GM12872 (cell line): Measurements from ENCODE around the gene EPS8L3.

ENCODE experiments used
- TF ChIP-seq, protein P1 (sequence below): IDR thresholded peaks from 3 replicates; pipeline ENCODE4 v1.5.1; 2011; ENCODE audit warnings: low read depth, mild to moderate bottlenecking, low read length, moderate library complexity; ENCODE audit not compliant: insufficient read depth

EPS8L3 gene

DNA sequence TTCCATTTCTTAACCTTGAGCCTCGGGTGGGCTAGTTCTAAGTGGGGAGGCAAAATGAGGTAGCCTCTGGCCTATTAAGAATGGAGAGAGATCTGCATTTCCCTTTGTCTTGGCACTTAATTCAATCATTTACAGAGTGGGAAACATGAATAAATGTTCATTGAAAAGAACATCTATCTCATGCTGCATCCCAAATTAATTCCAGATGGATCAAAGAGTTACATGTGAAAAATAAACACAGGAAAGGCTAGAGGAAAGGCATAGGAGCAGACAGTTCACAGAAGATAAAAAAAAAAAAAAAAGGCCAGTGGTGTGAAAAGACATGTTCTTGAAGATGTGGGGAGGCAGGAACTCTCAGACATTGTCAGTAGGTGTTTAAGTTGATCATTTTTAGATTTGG is 35.7 kb upstream of the EPS8L3 start:
- TF ChIP-seq, protein P1, sequence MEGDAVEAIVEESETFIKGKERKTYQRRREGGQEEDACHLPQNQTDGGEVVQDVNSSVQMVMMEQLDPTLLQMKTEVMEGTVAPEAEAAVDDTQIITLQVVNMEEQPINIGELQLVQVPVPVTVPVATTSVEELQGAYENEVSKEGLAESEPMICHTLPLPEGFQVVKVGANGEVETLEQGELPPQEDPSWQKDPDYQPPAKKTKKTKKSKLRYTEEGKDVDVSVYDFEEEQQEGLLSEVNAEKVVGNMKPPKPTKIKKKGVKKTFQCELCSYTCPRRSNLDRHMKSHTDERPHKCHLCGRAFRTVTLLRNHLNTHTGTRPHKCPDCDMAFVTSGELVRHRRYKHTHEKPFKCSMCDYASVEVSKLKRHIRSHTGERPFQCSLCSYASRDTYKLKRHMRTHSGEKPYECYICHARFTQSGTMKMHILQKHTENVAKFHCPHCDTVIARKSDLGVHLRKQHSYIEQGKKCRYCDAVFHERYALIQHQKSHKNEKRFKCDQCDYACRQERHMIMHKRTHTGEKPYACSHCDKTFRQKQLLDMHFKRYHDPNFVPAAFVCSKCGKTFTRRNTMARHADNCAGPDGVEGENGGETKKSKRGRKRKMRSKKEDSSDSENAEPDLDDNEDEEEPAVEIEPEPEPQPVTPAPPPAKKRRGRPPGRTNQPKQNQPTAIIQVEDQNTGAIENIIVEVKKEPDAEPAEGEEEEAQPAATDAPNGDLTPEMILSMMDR, result no peak

DNA sequence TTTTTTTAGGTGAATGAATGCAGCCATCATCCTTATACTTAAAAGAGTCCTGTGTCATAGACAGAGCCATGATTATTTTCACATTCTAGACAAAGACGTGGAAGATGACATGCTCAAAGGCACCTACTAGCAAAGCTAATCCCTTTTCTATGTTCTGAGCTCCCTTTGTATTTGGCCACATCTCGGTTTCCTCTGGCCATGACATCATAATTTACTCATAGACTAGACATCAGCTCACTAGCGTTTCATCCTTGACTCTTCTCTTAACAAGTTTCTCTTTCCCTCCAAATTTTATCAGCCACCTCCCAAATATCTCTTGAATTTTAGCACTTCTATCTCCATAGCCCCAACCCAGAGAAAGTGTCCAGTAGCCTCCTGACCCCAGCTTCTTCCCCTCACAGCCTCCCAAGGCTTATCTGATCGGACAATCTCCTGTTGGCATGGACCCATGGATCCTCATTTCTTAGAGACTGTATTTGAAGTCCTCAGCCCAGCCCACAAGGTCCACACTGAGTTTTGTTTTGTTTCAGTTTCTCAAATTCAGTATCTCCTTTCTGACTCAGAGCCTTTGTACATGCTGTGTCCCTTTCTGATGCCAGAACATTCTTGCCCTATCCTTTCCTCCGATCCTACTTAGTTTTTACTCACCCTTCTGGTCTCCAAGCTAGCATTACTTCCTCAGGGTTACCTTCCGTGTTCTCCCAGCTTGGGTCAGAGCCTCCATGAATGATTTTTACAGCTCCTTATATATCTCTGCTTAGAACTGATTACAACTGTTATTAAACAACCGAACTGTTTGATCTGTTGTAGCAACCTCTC is 33.0 kb upstream of the EPS8L3 start:
- TF ChIP-seq, protein P1, result no peak

DNA sequence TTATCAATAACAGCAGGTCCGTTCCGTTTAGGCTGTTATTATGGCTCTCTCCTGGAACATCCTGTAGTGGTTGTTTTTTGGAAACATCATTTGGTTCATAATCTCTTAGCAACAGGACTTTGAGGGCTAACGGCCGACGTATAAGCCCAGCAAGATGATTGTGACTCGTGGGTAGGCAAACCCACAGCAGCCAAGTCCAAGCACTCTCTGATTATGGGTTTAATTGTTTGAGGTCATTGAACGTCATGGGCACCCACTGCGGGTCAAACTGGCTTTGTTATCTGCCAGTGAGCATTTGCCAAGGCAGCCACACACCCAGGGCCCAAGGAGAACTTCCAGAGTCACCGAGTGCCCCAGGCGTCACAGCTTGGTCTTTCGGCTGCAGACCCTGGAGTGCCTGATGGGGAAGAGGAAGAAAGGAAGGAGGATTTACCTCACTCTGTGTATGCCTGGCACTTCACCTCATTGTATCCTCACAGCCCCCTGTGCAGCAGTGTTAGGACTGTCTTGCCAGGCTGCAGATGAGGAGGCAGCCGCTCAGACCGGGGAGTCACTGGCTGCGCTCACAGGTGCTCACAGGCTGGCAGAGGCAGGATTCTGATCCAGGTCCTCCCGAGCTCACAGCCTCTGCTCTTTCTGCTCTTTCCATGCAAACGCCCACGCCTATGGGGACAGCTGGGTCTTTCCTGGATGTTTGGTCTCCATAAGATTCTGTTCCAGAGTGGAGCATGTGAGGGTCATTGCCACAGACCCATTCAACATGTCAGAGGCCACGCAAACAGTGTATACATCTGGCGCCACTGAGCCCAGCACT is 30.8 kb upstream of the EPS8L3 start:
- TF ChIP-seq, protein P1, result no peak

DNA sequence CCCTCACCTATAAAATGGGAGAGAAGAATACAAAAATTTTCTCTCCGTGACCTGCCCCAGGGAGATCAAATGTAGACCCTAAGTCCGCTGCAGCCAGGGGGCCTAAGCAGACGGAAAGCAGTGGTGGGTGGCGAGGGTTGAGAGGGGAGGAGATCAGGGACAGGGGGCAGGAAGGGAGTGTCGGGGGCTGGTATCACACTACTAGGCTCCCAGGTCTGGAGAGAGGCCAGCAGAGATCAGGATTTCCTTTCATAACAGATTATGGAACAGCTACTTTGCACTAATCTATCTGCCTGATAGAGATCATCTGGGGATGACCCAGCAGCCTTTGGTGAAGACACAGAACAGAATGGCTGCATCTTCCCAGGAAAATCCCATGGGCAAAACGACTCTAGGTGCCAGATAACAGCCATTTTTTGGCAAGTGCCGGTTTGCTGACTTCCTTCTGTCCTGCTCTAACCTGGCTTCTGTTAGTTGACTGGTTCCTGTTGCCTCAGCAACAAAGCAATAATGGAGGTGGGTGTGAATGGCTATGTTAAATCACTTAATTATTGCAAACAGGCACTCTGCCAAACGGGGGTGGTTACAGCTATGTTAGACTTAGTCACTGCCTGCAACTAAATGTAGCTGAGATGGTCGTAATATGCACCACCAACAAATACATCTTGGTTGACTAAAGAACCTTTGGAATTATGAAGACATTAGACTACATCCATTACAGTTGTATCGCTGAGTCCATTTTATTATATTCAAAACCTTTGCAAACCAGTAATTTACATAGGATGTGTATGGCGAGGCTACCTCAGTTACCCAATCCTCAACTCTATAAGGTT is 30.0 kb upstream of the EPS8L3 start:
- TF ChIP-seq, protein P1, result no peak

DNA sequence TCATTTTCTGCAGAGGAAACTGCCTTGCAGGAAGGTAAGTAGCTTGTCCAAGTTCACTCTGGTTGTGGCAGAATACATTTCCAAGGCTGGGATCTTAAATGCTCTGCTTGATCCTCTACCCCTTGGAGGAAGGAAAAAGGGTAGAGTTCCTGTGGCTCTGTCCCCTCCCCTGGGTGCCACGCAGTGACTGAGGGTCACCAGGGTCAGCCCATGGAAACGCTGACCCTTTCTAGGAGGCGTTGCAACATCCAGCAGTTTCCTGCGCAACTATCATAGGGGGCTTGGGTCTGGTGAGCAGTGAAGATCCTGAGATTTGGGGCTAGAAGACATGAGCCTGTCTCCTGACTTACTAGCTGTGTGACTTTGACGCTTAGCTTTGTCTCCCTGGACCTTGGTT is 29.4 kb upstream of the EPS8L3 start:
- TF ChIP-seq, protein P1, result no peak

DNA sequence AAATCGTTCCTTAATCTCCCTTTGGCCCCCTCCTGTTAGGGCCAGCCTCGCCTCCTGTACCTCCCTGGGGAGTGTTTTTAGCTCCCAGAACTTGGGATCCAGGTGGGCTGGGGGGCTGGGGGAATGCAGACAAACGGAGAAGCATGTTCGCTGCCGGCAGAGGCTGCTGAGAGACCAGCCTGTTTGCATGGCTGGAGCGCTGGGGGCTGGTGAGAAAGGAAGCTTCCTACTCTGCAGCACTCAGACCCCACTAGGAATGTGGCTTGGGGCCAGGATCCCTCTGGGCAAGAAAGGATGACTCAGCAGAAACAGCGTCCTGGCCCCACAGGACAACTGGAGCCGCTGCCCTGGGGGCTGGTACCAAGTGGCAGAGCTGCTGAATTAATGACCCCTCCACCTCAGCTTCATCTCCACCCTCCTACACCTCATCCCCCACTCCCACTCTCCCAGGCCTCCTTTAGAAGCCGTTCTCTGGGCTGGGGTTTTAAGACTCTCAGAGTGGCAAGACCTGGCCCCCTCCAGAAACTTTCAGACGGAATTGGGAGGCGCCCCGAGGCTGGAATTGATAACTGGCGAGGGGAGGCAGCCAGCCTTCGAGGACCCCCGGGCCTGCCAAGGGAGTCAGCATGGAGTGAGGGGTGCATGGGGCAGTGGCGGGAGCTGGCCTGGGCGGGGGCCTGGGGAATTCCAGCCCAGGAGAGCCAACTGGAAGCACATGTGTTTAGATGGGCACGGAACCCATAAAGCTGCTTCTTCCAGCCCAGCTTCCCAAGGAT is 28.5 kb upstream of the EPS8L3 start:
- TF ChIP-seq, protein P1, result no peak
